BJ (cell line): ENCODE measurements around the gene ADGRF3. TPM values are rescaled to one million over a fixed set of nuclear protein-coding genes. Genes with fewer than 3 reads are reported as not detected.

Source experiments
- CTCF ChIA-PET: fragments of 350-600 bp; formaldehyde crosslinking; extraction: SDS; loops from one replicate; lab custom pipeline; 2021; ENCODE audit warnings: antibody characterized with exemption, inconsistent platforms; lab: Yijun Ruan, JAX
- POLR2A ChIA-PET: fragments of 300-600 bp; sonication (Branson Sonifier 250); formaldehyde crosslinking; extraction: SDS; loops from one replicate; lab custom pipeline; 2021; ENCODE audit warnings: antibody characterized with exemption; lab: Charles Lee
- DNase-seq: peaks from one replicate; pipeline ENCODE4 v3.0.0-alpha.2; 2011; ENCODE audit warnings: low read depth
- H3K27me3 ChIP-seq: 2 replicates; pipeline ENCODE4 v1.6.0; 2011; ENCODE audit warnings: low read length; ENCODE audit not compliant: control insufficient read depth, insufficient read depth
- H3K36me3 ChIP-seq: 2 replicates; pipeline ENCODE4 v1.5.1; 2011; ENCODE audit warnings: low read length; ENCODE audit not compliant: control insufficient read depth, insufficient read depth
- H3K4me3 ChIP-seq: 2 replicates; pipeline ENCODE4 v1.5.1; 2011; ENCODE audit warnings: low read depth, mild to moderate bottlenecking, control low read depth, low read length
- CTCF ChIP-seq: IDR thresholded peaks from 2 replicates; pipeline ENCODE4 v1.5.1; 2011; ENCODE audit warnings: low read depth, mild to moderate bottlenecking, control low read depth, inconsistent platforms, low read length, moderate library complexity; ENCODE audit not compliant: insufficient read depth
- polyA plus RNA-seq: library from polyadenylated mRNA; depleted of rRNA; stranded (reverse); fragments of >200 nt; gene quantifications from 2 replicates; pipeline ENCODE4 v1.2.3, GENCODE V29; 2011

ADGRF3 gene
- polyA plus RNA-seq, 1 experiment: 0.12 TPM

GRCh38 chr2:26292646-26293045 lies 53.9 kb downstream of the ADGRF3 start:
- no peak for DNase-seq
- H3K36me3 ChIP-seq: no peaks in the 10 kb centered on the region
- ChIA-PET CTCF (no interaction called here), POLR2A (interaction anchor here (0.6 kb wide), 1 partner anchor 24 kb away, joined by 3 read pairs; no protein-coding TSS in a partner anchor)
- H3K4me3 ChIP-seq: no peak overlapping the region
- no peaks in the 10 kb centered on the region for H3K27me3 ChIP-seq
- TF ChIP-seq CTCF: no peak

GRCh38 chr2:26290001-26290400 lies 56.6 kb downstream of the ADGRF3 start:
- 0 out of 2 replicates have a peak, but pooled peaks cover 1% of the 10 kb centered on the region for H3K36me3 ChIP-seq
- CTCF ChIA-PET: no interaction called here
- no peak for TF ChIP-seq CTCF
- DNase-seq: no peak
- no peaks in the 10 kb centered on the region for H3K27me3 ChIP-seq
- POLR2A ChIA-PET: no interaction called here
- no peak overlapping the region for H3K4me3 ChIP-seq

- no peak for TF ChIP-seq CTCF
Observed at GRCh38 chr2:26285931-26286330, 60.7 kb downstream of the ADGRF3 start.

GRCh38 chr2:26284132-26284531 lies 62.5 kb downstream of the ADGRF3 start:
- POLR2A ChIA-PET: no interaction called here
- no peaks in the 10 kb centered on the region for H3K27me3 ChIP-seq
- peaks cover 9% of the 10 kb centered on the region for H3K36me3 ChIP-seq
- DNase-seq: peak; percentile 28
- no peak for TF ChIP-seq CTCF
- no peak overlapping the region for H3K4me3 ChIP-seq
- CTCF ChIA-PET: interaction anchor here (1.0 to 1.6 kb wide), 2 partner anchors 9 to 14 kb away, joined by 3 to 4 read pairs; no protein-coding TSS in a partner anchor

More at GRCh38 chr2:26285931-26286330, 60.7 kb downstream of the ADGRF3 start:
- Histone ChIP-seq H3K4me3 (no peak overlapping the region), H3K36me3 (peaks cover 3% of the 10 kb centered on the region), H3K27me3 (no peaks in the 10 kb centered on the region)
- POLR2A ChIA-PET: no interaction called here
- DNase-seq: no peak
- CTCF ChIA-PET: no interaction called here

GRCh38 chr2:26283606-26284005 lies 63.0 kb downstream of the ADGRF3 start:
- Histone ChIP-seq H3K27me3 (no peaks in the 10 kb centered on the region), H3K4me3 (no peak overlapping the region), H3K36me3 (peaks cover 11% of the 10 kb centered on the region)
- no peak for TF ChIP-seq CTCF
- ChIA-PET POLR2A (no interaction called here), CTCF (interaction anchor here (1.0 to 1.6 kb wide), 2 partner anchors 9 to 13 kb away, joined by 3 to 4 read pairs; no protein-coding TSS in a partner anchor)
- no peak for DNase-seq
